SK-N-MC (cell line): ENCODE data around the gene C12orf57.

Experiments used
- EZH2 ChIP-seq: fragments of 200-600 bp; sonication (generic); IDR thresholded peaks from one replicate; pipeline ENCODE4 v1.6.1; 2017; ENCODE audit warnings: antibody characterized with exemption
- FOXP2 ChIP-seq: optimal IDR thresholded peaks from 2 replicates; pipeline ENCODE3; 2011; ENCODE audit warnings: mild to moderate bottlenecking, moderate library complexity; ENCODE audit not compliant: insufficient read depth; ENCODE audit errors: extremely low read length, control extremely low read depth
- POLR2AphosphoS5 ChIP-seq: IDR thresholded peaks from 2 replicates; pipeline ENCODE4 v1.6.1; 2012; ENCODE audit warnings: mild to moderate bottlenecking, low read depth, low read length, borderline replicate concordance

DNA sequence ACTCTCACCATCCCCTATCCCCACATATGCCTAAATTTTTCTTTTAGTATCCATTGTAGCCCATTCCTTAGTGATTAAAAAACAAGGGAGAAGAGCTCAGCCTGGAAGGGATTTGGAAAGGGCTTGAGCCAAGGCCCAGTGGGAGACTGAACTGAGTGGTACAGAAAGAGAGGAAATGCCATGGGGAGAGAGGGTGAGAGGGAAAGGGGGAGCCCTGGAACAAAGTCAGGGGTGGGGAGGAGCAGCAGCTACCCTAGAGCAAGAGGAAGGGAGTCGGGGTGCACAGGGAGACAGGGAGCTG, 18.6 kb upstream of the C12orf57 start:
- TF ChIP-seq EZH2: no peak
- TF ChIP-seq POLR2AphosphoS5: no peak; the same call in 1 of the 2 replicates
- no peak for TF ChIP-seq FOXP2
